Esophagus squamous epithelium (tissue), 4 donors: ENCODE measurements around the gene DHRS4L2.
"Not testable (repeated sequence)": the region's sequence is repeated elsewhere in the genome, so short reads cannot be mapped to it uniquely, and the experiment has no call there.

ENCODE experiments used
- POLR2A ChIP-seq, 4 donors: fragments of 450-650 bp; IDR thresholded peaks; one replicate each; pipeline ENCODE4 v1.6.1; 2017; ENCODE audit warnings: antibody characterized with exemption in 4 of 4, mild to moderate bottlenecking in 4 of 4, moderate library complexity in 3 of 4
- TF ChIP-seq, protein P1 (sequence below), 6 experiments: fragments of 450-650 bp in 4 of 6; fragments of 200-600 bp in 2 of 6; sonication (generic) in 2 of 6; IDR thresholded peaks; one replicate each; pipeline ENCODE4 v1.5.1; 2016 to 2019; ENCODE audit warnings: antibody characterized with exemption in 6 of 6, mild to moderate bottlenecking in 4 of 6, moderate library complexity in 4 of 6

DNA sequence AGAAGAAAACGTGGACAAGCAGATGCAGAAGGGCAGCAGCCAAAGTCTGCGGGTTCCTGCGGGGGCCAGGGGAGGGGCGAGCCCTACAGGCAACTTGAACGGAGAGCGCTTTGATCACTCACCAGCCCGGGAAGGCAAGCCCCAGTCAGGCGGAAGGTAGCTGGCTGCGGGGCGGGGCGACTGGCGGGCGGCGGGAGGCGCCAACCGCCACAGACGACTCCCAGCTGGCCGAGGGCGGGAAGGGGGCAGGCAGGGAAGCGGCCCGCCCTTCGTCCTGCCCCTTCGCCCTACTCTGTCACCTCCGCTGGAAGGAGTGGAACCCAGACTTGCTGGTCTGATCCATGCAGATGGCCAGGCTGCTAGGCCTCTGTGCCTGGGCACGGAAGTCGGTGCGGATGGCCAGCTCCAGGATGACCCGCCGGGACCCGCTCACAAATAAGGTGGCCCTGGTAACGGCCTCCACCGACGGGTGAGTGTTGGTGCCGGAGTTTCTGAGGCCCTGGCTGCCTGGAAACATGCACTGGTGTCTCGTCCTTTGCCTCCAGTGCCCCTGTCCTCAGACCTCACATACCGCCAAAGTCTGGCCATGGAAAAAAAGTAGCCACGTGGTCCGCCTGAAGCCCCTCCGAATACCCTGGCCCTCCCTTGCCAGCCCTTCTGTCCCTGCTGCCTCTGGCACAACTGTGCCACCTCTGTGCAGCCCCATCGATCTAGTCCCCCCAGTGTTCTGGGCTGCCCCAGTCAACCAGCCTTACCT is at the start of gene DHRS4L2:
- TF ChIP-seq, protein P1, sequence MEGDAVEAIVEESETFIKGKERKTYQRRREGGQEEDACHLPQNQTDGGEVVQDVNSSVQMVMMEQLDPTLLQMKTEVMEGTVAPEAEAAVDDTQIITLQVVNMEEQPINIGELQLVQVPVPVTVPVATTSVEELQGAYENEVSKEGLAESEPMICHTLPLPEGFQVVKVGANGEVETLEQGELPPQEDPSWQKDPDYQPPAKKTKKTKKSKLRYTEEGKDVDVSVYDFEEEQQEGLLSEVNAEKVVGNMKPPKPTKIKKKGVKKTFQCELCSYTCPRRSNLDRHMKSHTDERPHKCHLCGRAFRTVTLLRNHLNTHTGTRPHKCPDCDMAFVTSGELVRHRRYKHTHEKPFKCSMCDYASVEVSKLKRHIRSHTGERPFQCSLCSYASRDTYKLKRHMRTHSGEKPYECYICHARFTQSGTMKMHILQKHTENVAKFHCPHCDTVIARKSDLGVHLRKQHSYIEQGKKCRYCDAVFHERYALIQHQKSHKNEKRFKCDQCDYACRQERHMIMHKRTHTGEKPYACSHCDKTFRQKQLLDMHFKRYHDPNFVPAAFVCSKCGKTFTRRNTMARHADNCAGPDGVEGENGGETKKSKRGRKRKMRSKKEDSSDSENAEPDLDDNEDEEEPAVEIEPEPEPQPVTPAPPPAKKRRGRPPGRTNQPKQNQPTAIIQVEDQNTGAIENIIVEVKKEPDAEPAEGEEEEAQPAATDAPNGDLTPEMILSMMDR (IDR thresholded peaks at IDR 0.05), result not testable (repeated sequence)
- not testable (repeated sequence) for TF ChIP-seq POLR2A (IDR thresholded peaks at IDR 0.05)
